CD4-positive, alpha-beta T cell (primary cell): ENCODE measurements around the gene PFKL. TPM values are rescaled to one million over a fixed set of nuclear protein-coding genes. Genes with fewer than 3 reads are reported as not detected.

Experiments used
- ATAC-seq: fragments of 200-7000 bp; cut with Tn5 transposase; one replicate; pipeline ENCODE4 v1.10.0; 2022; ENCODE audit warnings: mild to moderate bottlenecking; ENCODE audit not compliant: poor library complexity
- CTCF ChIA-PET: fragments of 350-600 bp; sonication (Branson Sonifier 250); formaldehyde crosslinking; loops from one replicate; lab custom pipeline; 2021; ENCODE audit warnings: antibody characterized with exemption, inconsistent platforms; lab: Charles Lee
- POLR2A ChIA-PET: fragments of 350-600 bp; sonication (Branson Sonifier 250); formaldehyde crosslinking; loops from one replicate; lab custom pipeline; 2021; ENCODE audit warnings: antibody characterized with exemption, inconsistent platforms; lab: Charles Lee
- DNase-seq, 14 experiments: peaks; one replicate each; pipeline ENCODE4 v3.0.0-alpha.2; 2013 to 2020; ENCODE audit warnings: mixed read lengths in 2 of 14
- H3K27ac ChIP-seq, 2 donors: one replicate each; pipeline versions ENCODE4 v1.5.1 to v1.7.0; 2013; ENCODE audit warnings: low read length in 2 of 2, low read depth in 1 of 2, mild to moderate bottlenecking in 1 of 2
- H3K27me3 ChIP-seq, 2 experiments: 1 replicate in 1 of 2; 2 replicates in 1 of 2; pipeline versions ENCODE4 v1.6.1 to v1.7.0; 2013; ENCODE audit warnings: low read length in 2 of 2, control low read depth in 1 of 2, mild to moderate bottlenecking in 1 of 2, moderate library complexity in 1 of 2; ENCODE audit not compliant: insufficient read depth in 2 of 2, control insufficient read depth in 1 of 2
- H3K36me3 ChIP-seq: one replicate; pipeline ENCODE4 v1.6.1; 2013; ENCODE audit warnings: low read length, control low read depth; ENCODE audit not compliant: insufficient read depth
- H3K4me1 ChIP-seq: one replicate; pipeline ENCODE4 v1.6.1; 2013; ENCODE audit warnings: low read length, control low read depth; ENCODE audit not compliant: insufficient read depth
- H3K4me3 ChIP-seq: one replicate; pipeline ENCODE4 v1.5.1; 2013; ENCODE audit warnings: mild to moderate bottlenecking, low read length, moderate library complexity
- H3K9me3 ChIP-seq, 2 experiments: 1 replicate in 1 of 2; 2 replicates in 1 of 2; pipeline versions ENCODE4 v1.6.1 to v1.7.0; 2013; ENCODE audit warnings: low read length in 2 of 2, mild to moderate bottlenecking in 2 of 2, control low read depth in 1 of 2, moderate library complexity in 1 of 2; ENCODE audit not compliant: control insufficient read depth in 1 of 2, insufficient read depth in 1 of 2
- H3K27ac Mint-ChIP-seq: one replicate; pipeline ENCODE4 v1.8.0; 2020; ENCODE audit warnings: mixed read lengths
- H3K27me3 Mint-ChIP-seq: one replicate; pipeline ENCODE4 v1.8.0; 2021; ENCODE audit warnings: mixed read lengths
- H3K36me3 Mint-ChIP-seq: one replicate; pipeline ENCODE4 v1.8.0; 2021; ENCODE audit warnings: low read depth, mixed read lengths
- H3K4me1 Mint-ChIP-seq: one replicate; pipeline ENCODE4 v1.8.0; 2021; ENCODE audit warnings: low read depth, mixed read lengths
- H3K4me3 Mint-ChIP-seq: one replicate; pipeline ENCODE4 v1.8.0; 2020; ENCODE audit warnings: mild to moderate bottlenecking, mixed read lengths
- H3K9me3 Mint-ChIP-seq: one replicate; pipeline ENCODE4 v1.8.0; 2020; ENCODE audit warnings: mixed read lengths
- CTCF ChIP-seq: fragments of 200-600 bp; IDR thresholded peaks from one replicate; pipeline ENCODE4 v1.8.0; 2022; ENCODE audit warnings: antibody characterized with exemption, mild to moderate bottlenecking
- intact Hi-C, 2 experiments: fragments of 100-400 bp; cut with DNase I in 1 of 2; cut with micrococcal nuclease in 1 of 2; formaldehyde crosslinking; loops; one replicate each; pipeline versions ENCODE4 v1.15.1 to v1.9.0; 2023 to 2025; cut with DNase I, micrococcal nuclease
- total RNA-seq, 174 experiments: library from RNA in 2 of 174; stranded (reverse) in 2 of 174; gene quantifications; one replicate each; pipeline ENCODE4 v1.2.3 and lab custom pipeline; 2021 to 2026

PFKL gene
- total RNA-seq, 2 experiments from 2014 or later: 115 to 117 TPM

DNA sequence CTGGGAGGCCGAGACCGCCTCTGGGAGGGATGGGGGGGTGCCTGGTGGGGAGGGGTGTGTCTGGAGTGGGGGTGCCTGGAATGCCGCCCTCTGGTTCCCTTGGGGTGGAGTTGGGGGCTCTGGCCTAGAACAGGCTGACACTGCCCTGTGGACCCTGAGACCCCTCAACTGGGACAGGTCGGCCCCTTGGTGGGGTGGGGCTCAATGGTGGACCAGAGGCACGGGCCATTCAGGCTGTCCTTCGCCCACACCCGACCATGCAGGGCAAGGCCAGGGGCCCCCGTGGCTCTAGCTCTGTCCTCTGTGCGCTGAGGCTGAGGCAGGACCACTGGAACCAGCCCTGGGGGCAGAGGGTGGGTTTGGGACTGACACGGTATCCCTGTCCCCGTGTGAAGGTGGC is 14.7 kb downstream of the PFKL start:
- TF ChIP-seq CTCF: no peak
- Histone ChIP-seq H3K27ac (no peak overlapping the region), H3K36me3 (peaks cover 85% of the 10 kb centered on the region), H3K4me3 (no peak overlapping the region), H3K9me3 (no peaks in the 10 kb centered on the region), H3K4me1 (no peaks in the 10 kb centered on the region), H3K27me3 (no peaks in the 10 kb centered on the region)
- Mint-ChIP-seq H3K4me3 (no peak overlapping the region), H3K27me3 (no peaks in the 10 kb centered on the region), H3K4me1 (peaks cover 5% of the 10 kb centered on the region), H3K9me3 (no peaks in the 10 kb centered on the region), H3K36me3 (peaks cover 36% of the 10 kb centered on the region), H3K27ac (no peak overlapping the region)
- no peak for DNase-seq
- ATAC-seq: no peak
- CTCF ChIA-PET: no interaction called here
- intact Hi-C loops: no loop called here
- POLR2A ChIA-PET: interaction anchor here (1.0 kb wide), 1 partner anchor 24 kb away, joined by 3 read pairs; the partner anchor contains the start of gene CFAP410

DNA sequence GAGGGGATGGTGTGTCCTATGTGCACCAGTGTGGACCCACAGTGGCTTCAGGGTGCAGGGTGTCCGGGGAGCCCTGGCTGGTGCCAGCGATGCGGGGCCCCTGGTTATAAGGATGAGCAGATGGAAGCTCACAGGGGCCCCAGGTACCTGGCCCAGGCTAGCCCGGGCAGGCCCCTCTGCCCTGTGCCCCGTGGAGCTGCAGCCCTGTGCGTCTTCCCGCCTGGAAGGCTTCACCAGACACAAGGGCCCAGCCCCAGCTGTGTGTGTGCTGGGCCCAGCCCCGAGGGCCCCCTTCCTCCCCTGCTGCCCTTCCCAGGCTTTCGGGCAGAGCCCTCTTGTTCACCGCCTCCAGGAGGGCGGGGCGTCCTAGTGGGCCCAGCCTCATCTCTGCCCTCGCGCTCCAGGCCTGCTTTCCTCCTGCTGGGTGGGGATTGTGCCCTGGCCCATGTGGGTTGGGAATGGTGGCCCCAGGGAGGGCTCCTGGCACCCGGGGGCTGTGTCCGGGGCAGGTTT is 15.9 kb downstream of the PFKL start:
- H3K27ac ChIP-seq: no peak overlapping the region
- H3K36me3 Mint-ChIP-seq: peaks cover 41% of the 10 kb centered on the region
- no peak overlapping the region for H3K27ac Mint-ChIP-seq
- ATAC-seq (no peak), DNase-seq (no peak)
- no peaks in the 10 kb centered on the region for H3K9me3 ChIP-seq
- H3K4me1 Mint-ChIP-seq: peaks cover 5% of the 10 kb centered on the region
- TF ChIP-seq CTCF: no peak
- H3K4me3 Mint-ChIP-seq: no peak overlapping the region
- peaks cover 80% of the 10 kb centered on the region for H3K36me3 ChIP-seq
- intact Hi-C loops: no loop called here
- no peaks in the 10 kb centered on the region for H3K27me3 Mint-ChIP-seq
- H3K27me3 ChIP-seq: no peaks in the 10 kb centered on the region
- H3K4me3 ChIP-seq: no peak overlapping the region
- ChIA-PET POLR2A (interaction anchor here (1.0 kb wide), 1 partner anchor 23 kb away, joined by 3 read pairs; the partner anchor contains the start of gene CFAP410), CTCF (no interaction called here)
- H3K9me3 Mint-ChIP-seq: no peaks in the 10 kb centered on the region
- H3K4me1 ChIP-seq: no peaks in the 10 kb centered on the region

DNA sequence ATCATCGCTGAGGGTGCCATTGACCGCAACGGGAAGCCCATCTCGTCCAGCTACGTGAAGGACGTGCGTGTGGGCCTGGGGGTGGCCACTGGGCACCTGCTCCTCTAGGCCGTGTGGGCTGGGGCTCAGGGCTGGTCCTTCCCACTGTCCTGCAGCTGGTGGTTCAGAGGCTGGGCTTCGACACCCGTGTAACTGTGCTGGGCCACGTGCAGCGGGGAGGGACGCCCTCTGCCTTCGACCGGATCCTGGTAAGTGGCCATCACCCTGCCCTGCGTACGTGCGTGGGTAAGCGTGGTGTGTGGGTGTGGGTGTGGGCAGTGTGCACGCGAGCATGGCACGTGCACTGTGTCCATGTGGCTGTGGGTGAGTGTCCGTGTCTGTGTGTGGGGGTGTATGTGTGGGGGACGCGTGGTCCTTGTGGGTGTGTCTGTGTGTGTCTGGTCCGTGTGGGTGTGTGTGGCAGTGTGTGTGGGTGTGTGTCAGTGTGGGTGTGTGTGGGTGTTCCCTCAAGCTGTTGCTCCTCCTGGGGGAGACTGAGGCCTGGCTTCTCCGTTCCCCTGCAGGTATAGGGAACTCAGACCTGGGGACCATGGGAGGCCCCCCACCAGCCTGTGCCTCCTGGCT is 16.5 kb downstream of the PFKL start:
- H3K4me1 ChIP-seq: no peaks in the 10 kb centered on the region
- no peak for DNase-seq
- ATAC-seq: no peak
- Mint-ChIP-seq H3K36me3 (peaks cover 36% of the 10 kb centered on the region), H3K27me3 (no peaks in the 10 kb centered on the region), H3K9me3 (no peaks in the 10 kb centered on the region), H3K4me1 (no peaks in the 10 kb centered on the region), H3K4me3 (no peak overlapping the region), H3K27ac (no peak overlapping the region)
- POLR2A ChIA-PET: no interaction called here
- no peaks in the 10 kb centered on the region for H3K27me3 ChIP-seq
- no peak overlapping the region for H3K27ac ChIP-seq
- no peaks in the 10 kb centered on the region for H3K9me3 ChIP-seq
- intact Hi-C loops: no loop called here
- peaks cover 76% of the 10 kb centered on the region for H3K36me3 ChIP-seq
- no peak for TF ChIP-seq CTCF
- H3K4me3 ChIP-seq: no peak overlapping the region
- CTCF ChIA-PET: no interaction called here
